GM12891 (cell line): ENCODE measurements around the gene COL5A1.

Source experiments
- PAX5 ChIP-seq: IDR thresholded peaks from 2 replicates; pipeline ENCODE4 v1.6.1; 2011; ENCODE audit warnings: low read length, moderate library complexity, mild to moderate bottlenecking; ENCODE audit not compliant: insufficient read depth, severe bottlenecking
- POLR2A ChIP-seq: IDR thresholded peaks from 2 replicates; pipeline ENCODE4 v1.6.1; 2011; ENCODE audit warnings: low read depth, low read length, control low read depth
- POLR2AphosphoS5 ChIP-seq: IDR thresholded peaks from 2 replicates; pipeline ENCODE4 v1.6.1; 2011; ENCODE audit warnings: low read depth, low read length, control low read depth
- TAF1 ChIP-seq: IDR thresholded peaks from 2 replicates; pipeline ENCODE4 v1.6.1; 2011; ENCODE audit warnings: low read depth, low read length, control low read depth

GRCh38 chr9:134666208-134666607 lies 24.6 kb downstream of the COL5A1 start:
- TF ChIP-seq POLR2AphosphoS5 (no peak), POLR2A (no peak), TAF1 (no peak), PAX5 (no peak)
